Stimulated activated CD8-positive, alpha-beta memory T cell treated with anti-CD3 and anti-CD28 coated beads, Interleukin-7, amount 100 ng/mL, for 24 hours (primary cell): ENCODE measurements around the gene SAV1.
"Not testable (repeated sequence)": the region's sequence is repeated elsewhere in the genome, so short reads cannot be mapped to it uniquely, and the experiment has no call there.

ENCODE experiments used
- DNase-seq: peaks from one replicate; pipeline ENCODE4 v3.0.0-alpha.2; 2020; ENCODE audit warnings: low read depth

SAV1 gene

GRCh38 chr14:50665300-50665699, 2.8 kb downstream of the SAV1 start:
- not testable (repeated sequence) for DNase-seq

- DNase-seq: not testable (repeated sequence)
Measured at GRCh38 chr14:50664579-50664978, 3.5 kb downstream of the SAV1 start.

GRCh38 chr14:50659327-50659974, 8.7 kb downstream of the SAV1 start:
- no peak for DNase-seq

- no peak for DNase-seq
Measured at GRCh38 chr14:50658203-50658602, 9.9 kb downstream of the SAV1 start.

- no peak for DNase-seq
Measured at GRCh38 chr14:50657753-50658152, 10.4 kb downstream of the SAV1 start.

GRCh38 chr14:50656776-50657175, 11.3 kb downstream of the SAV1 start:
- no peak for DNase-seq

- DNase-seq: no peak
Measured at GRCh38 chr14:50649691-50650090, 18.4 kb downstream of the SAV1 start.

GRCh38 chr14:50647753-50648152, 20.4 kb downstream of the SAV1 start:
- DNase-seq: no peak

- no peak for DNase-seq
Measured at GRCh38 chr14:50647282-50647681, 20.8 kb downstream of the SAV1 start.

GRCh38 chr14:50635141-50635540, 33.0 kb downstream of the SAV1 start:
- no peak for DNase-seq

GRCh38 chr14:50633954-50634353, 34.2 kb downstream of the SAV1 start:
- DNase-seq: no peak

- DNase-seq: no peak
Measured at GRCh38 chr14:50631408-50631821, 36.7 kb downstream of the SAV1 start.

GRCh38 chr14:50624947-50625346, 43.2 kb downstream of the SAV1 start:
- DNase-seq: not testable (repeated sequence)

- no peak for DNase-seq
Measured at GRCh38 chr14:50624447-50624846, 43.7 kb downstream of the SAV1 start.

GRCh38 chr14:50622978-50623377, 45.1 kb downstream of the SAV1 start:
- DNase-seq: no peak

GRCh38 chr14:50620341-50620740, 47.8 kb downstream of the SAV1 start:
- no peak for DNase-seq

- no peak for DNase-seq
Measured at GRCh38 chr14:50619569-50620141, 48.5 kb downstream of the SAV1 start.

- no peak for DNase-seq
Measured at GRCh38 chr14:50616275-50616674, 51.8 kb downstream of the SAV1 start.

- no peak for DNase-seq
Measured at GRCh38 chr14:50615552-50615951, 52.6 kb downstream of the SAV1 start.

GRCh38 chr14:50615056-50615455, 53.0 kb downstream of the SAV1 start:
- DNase-seq: no peak

- DNase-seq: no peak
Measured at GRCh38 chr14:50612806-50613205, 55.3 kb downstream of the SAV1 start.

- no peak for DNase-seq
Measured at GRCh38 chr14:50610465-50610864, 57.6 kb downstream of the SAV1 start.

- no peak for DNase-seq
Measured at GRCh38 chr14:50608302-50608851, 59.7 kb downstream of the SAV1 start.

- DNase-seq: no peak
Measured at GRCh38 chr14:50607761-50608160, 60.3 kb downstream of the SAV1 start.
